ENCODE measurements around the gene XYLT1.
"Not testable (repeated sequence)": the region's sequence is repeated elsewhere in the genome, so short reads cannot be mapped to it uniquely, and the experiment has no call there.

Gene XYLT1

GRCh38 chr16:17411263-17411662 is 59.5 kb downstream of the XYLT1 start:
- DNase-seq (ENCODE audit: low read depth) = no peak
- no peak for TF ChIP-seq CTCF (conservative IDR thresholded peaks at IDR 0.05; ENCODE audit: low read length)
- no peak overlapping the region for H3K4me3 ChIP-seq (ENCODE audit: low read length)

GRCh38 chr16:17410316-17410715 is 60.4 kb downstream of the XYLT1 start:
- DNase-seq (ENCODE audit: low read depth); H3K4me3 ChIP-seq (ENCODE audit: low read length): not testable (repeated sequence)

DNA sequence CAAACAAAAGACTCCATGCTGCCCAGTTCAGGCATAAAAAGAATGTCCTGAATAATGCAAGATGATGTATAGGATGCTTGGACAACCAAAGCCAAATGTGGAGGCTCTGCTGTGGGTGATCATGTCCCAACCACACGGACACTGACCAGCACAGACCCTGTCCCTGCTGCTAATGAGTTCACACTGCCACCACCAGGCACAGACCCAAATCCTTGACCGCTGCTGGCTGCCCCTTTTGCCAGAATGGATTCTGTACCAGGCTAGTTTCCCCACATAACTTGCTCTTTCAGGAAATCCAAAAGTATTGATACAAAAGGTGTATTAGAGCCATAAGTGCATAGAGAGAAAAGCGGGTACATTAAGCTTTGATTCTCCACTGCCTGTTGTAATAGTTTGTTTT is 60.9 kb downstream of the XYLT1 start:
- H3K4me3 ChIP-seq (ENCODE audit: low read length) = no peak overlapping the region
- no peak for TF ChIP-seq CTCF (conservative IDR thresholded peaks at IDR 0.05; ENCODE audit: low read length)
- no peak for DNase-seq (ENCODE audit: low read depth)

GRCh38 chr16:17408955-17409441 is 61.8 kb downstream of the XYLT1 start:
- DNase-seq (ENCODE audit: low read depth) = peak; percentile 34
- TF ChIP-seq CTCF (conservative IDR thresholded peaks at IDR 0.05; ENCODE audit: low read length) = no peak
- no peak overlapping the region for H3K4me3 ChIP-seq (ENCODE audit: low read length)

DNA sequence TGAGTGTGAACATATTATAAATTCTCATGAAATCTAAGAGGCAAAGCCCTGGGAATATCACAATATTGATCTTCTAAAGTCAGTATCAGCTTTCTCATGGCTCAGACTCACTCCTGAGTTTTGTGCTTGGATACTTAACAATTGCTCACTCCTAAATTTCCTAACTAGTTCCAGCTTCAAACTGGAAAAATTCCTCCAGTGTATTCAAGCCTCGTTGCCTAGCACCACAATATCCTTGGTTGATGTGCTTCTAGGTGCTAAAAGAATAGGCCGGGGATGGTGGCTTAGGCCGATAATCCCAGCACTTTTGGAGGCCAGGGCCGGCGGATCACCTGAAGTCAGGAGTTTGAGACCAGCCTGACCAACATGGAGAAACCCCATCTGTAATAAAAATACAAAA is 62.5 kb downstream of the XYLT1 start:
- TF ChIP-seq CTCF (conservative IDR thresholded peaks at IDR 0.05; ENCODE audit: low read length) = no peak
- DNase-seq (ENCODE audit: low read depth) = peak; percentile 77
- no peak overlapping the region for H3K4me3 ChIP-seq (ENCODE audit: low read length)

DNA sequence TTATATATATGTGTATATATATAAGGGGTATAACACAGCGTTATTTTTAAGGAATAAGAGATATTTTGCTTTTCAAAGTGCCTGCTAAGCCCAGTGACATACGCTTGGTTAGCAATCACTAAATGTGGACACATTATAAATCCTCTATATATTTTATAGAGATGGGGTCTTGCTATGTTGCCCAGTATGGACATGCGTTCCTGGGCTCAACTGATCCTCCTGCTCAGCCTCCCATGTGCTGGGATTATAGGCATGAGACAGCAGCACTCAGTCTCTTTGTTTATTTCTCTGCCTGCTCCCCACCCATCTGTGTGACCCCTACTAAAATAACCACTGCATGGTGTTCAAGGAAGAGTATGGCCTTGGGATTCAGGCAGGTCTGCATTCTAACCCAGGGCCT is 63.4 kb downstream of the XYLT1 start:
- DNase-seq (ENCODE audit: low read depth) = no peak
- H3K4me3 ChIP-seq (ENCODE audit: low read length) = no peak overlapping the region
- TF ChIP-seq CTCF (conservative IDR thresholded peaks at IDR 0.05; ENCODE audit: low read length) = no peak

GRCh38 chr16:17404941-17405689 is 65.6 kb downstream of the XYLT1 start:
- H3K4me3 ChIP-seq (ENCODE audit: low read length) = peak overlapping the region; percentile 46
- peak; percentile 96 for DNase-seq (ENCODE audit: low read depth)
- TF ChIP-seq CTCF (conservative IDR thresholded peaks at IDR 0.05; ENCODE audit: low read length) = no peak
